ENCODE measurements around the gene XPC. TPM values are rescaled to one million over a fixed set of nuclear protein-coding genes. Genes with fewer than 3 reads are reported as not detected.
A peak's percentile ranks its signal among the peaks of the same experiment; 100 is the strongest.
"Not testable (repeated sequence)": the region's sequence is repeated elsewhere in the genome, so short reads cannot be mapped to it uniquely, and the experiment has no call there.

XPC gene
- 30.3 and 38.0 TPM in 2 replicates for total RNA-seq (2014; rRNA removed; shearing (Covaris generic); ENCODE audit: low replicate concordance)

DNA sequence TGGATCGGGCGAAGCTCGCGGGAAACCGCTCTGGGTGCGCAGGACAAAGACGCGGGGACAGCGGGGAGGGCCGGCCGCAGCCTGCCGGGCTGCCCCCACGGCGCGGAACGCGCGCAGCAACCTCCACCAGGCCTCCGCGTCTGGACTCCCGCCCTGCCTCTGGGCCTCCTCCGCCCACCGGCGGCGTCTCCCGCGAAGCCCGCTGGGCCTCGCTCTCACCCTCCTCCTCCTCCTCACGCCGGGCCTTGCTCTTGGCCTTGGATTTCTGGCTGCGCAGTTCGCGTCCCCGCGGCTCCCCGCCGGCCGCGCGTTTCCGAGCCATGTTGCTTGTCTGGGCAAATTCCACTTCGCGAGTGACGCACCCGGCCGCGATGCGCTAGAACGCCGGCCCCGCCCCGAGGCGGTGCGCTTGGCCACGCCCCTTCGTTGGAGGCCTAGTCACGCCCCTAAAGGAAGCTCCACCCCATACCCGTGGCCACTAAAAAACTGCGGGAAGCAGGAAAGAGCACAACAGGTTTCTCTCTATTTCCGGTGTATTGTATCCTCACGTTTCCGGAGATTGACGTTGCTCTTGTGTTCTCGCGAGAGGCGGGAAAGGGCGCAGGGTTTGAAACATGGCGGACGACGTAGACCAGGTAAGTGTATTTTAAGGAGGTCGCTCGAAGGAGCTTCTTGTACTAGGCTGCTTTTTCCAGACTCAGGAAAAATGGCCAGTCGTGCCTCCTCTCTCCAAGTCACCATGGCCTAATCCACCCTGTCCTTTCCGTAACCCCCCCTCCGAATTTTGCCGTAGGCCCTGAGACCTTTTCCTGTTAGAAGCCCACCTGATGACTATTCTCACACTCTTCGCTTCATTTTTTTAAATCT is at the start of gene XPC, which contains the start of gene LSM3:
XPC (minus strand) TSS at position 355 of the 867 bp plus-strand sequence; CDS start at position 322, 33 bp downstream.
LSM3 (plus strand) TSS at position 571 of the 867 bp plus-strand sequence; CDS start at position 615, 44 bp downstream.
- H3K4me2 ChIP-seq (ENCODE audit: low read depth, low read length, poor library complexity, severe bottlenecking) = peak within 1 kb of the TSS; percentile 97
- no peaks in the 10 kb centered on the region for H3K9me2 ChIP-seq (replicated peaks; ENCODE audit: insufficient read depth, low read length)
- peaks cover 72% of the 10 kb centered on the region for H3K4me1 ChIP-seq (ENCODE audit: low read length)
- peak; percentile 99 for DNase-seq
- H3K27ac ChIP-seq (ENCODE audit: low read length) = peak within 1 kb of the TSS; percentile 42
- H3K4me3 ChIP-seq (ENCODE audit: low read length) = peak within 1 kb of the TSS; percentile 96
- peaks cover 2% of the 10 kb centered on the region; the same call in 1 of the 2 replicates for H4K20me1 ChIP-seq (ENCODE audit: insufficient read depth, low read depth, low read length)
- peak within 1 kb of the TSS; percentile 80 for H2AFZ ChIP-seq (ENCODE audit: low read length)
- H3K9ac ChIP-seq (ENCODE audit: low read length) = peak within 1 kb of the TSS; percentile 95
- peaks cover 24% of the 10 kb centered on the region for H3K36me3 ChIP-seq (ENCODE audit: insufficient read depth, low read length)
- H3K27me3 ChIP-seq (ENCODE audit: low read length) = no peaks in the 10 kb centered on the region
- no peaks in the 10 kb centered on the region for H3K9me3 ChIP-seq (ENCODE audit: low read length)
- peaks cover 94% of the 10 kb centered on the region for H3K79me2 ChIP-seq (ENCODE audit: low read length)

DNA sequence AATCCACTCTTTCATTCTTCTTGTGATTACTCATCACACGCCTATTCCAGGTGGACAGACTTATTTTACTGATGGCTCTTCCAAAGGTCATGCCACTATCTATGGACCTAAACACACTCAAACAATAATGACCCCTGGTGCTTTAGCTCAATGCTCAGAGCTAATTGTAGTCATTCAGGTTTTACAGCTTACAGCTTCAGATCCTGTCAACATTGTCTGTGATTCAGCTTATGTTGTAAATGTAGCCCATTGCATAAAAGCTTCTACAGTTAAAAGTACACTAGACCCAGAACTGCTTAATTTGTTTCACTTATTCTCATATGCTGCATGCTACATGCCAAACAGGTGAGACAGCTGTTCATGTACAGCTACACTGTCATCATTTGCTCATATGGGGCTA is 49.5 kb upstream of the XPC start:
- Histone ChIP-seq H3K4me2 (ENCODE audit: low read depth, low read length, poor library complexity, severe bottlenecking) (no peak overlapping the region), H3K9ac (ENCODE audit: low read length) (no peak overlapping the region), H3K36me3 (ENCODE audit: insufficient read depth, low read length) (no peaks in the 10 kb centered on the region), H3K4me1 (ENCODE audit: low read length) (peaks cover 15% of the 10 kb centered on the region), H3K4me3 (ENCODE audit: low read length) (no peak overlapping the region), H3K9me3 (ENCODE audit: low read length) (no peaks in the 10 kb centered on the region), H3K9me2 (replicated peaks; ENCODE audit: insufficient read depth, low read length) (no peaks in the 10 kb centered on the region), H4K20me1 (ENCODE audit: insufficient read depth, low read depth, low read length) (no peaks in the 10 kb centered on the region), H2AFZ (ENCODE audit: low read length) (no peak overlapping the region), H3K79me2 (ENCODE audit: low read length) (no peaks in the 10 kb centered on the region), H3K27me3 (ENCODE audit: low read length) (no peaks in the 10 kb centered on the region), H3K27ac (ENCODE audit: low read length) (no peak overlapping the region)
- DNase-seq = no peak

DNA sequence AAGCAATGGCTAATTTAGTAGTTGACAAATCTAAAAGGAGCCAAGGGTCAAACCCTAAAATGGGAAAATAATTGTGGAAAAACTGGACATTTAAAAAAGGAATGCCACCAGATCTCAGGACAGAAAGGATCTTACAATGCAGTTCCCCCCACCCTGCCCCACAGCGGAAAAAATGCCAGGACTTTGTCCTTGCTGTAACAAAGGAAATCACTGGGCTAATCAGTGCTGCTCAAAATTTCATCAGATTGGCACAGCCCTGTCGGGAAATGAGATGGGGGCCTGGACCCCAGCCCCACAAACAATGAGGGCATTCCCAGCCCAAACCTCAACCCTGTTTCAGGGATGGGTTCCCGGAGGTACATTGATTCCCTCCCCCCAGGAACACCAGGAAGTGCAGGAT is 48.0 kb upstream of the XPC start:
- peaks cover 15% of the 10 kb centered on the region for H3K4me1 ChIP-seq (ENCODE audit: low read length)
- not testable (repeated sequence) for H3K9ac ChIP-seq (ENCODE audit: low read length); H3K4me2 ChIP-seq (ENCODE audit: low read depth, low read length, poor library complexity, severe bottlenecking); H3K27ac ChIP-seq (ENCODE audit: low read length); H3K4me3 ChIP-seq (ENCODE audit: low read length); H3K9me3 ChIP-seq (ENCODE audit: low read length); DNase-seq; H3K79me2 ChIP-seq (ENCODE audit: low read length); H4K20me1 ChIP-seq (ENCODE audit: insufficient read depth, low read depth, low read length); H3K9me2 ChIP-seq (replicated peaks; ENCODE audit: insufficient read depth, low read length); H3K36me3 ChIP-seq (ENCODE audit: insufficient read depth, low read length); H3K27me3 ChIP-seq (ENCODE audit: low read length); H2AFZ ChIP-seq (ENCODE audit: low read length)

DNA sequence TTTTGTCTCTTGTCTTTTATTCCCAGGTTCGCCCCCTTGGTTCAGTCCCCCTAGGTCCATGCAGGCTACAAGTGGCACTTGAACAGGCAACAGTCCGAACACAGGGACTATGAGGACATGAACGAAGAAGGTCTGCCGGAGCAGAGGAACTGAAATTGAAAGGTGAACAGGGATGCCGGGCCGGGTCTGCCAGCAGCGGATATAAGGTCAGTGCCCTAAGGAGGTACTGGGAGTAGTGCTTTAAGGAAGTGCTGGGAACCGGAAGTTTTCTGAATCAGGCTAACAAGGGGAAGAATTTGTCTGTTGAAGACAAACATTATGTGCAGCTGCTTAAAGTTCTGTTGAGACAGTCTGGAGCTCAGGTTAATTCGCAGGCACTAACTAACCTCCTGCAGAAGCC is 47.0 kb upstream of the XPC start:
- Histone ChIP-seq H3K4me1 (ENCODE audit: low read length) (peaks cover 15% of the 10 kb centered on the region), H4K20me1 (ENCODE audit: insufficient read depth, low read depth, low read length) (no peaks in the 10 kb centered on the region), H3K27ac (ENCODE audit: low read length) (no peak overlapping the region), H2AFZ (ENCODE audit: low read length) (no peak overlapping the region), H3K4me2 (ENCODE audit: low read depth, low read length, poor library complexity, severe bottlenecking) (no peak overlapping the region), H3K9me2 (replicated peaks; ENCODE audit: insufficient read depth, low read length) (no peaks in the 10 kb centered on the region), H3K27me3 (ENCODE audit: low read length) (0 out of 2 replicates have a peak, but pooled peaks cover 2% of the 10 kb centered on the region), H3K9me3 (ENCODE audit: low read length) (peaks cover 5% of the 10 kb centered on the region; the same call in 1 of the 2 replicates), H3K36me3 (ENCODE audit: insufficient read depth, low read length) (no peaks in the 10 kb centered on the region), H3K9ac (ENCODE audit: low read length) (no peak overlapping the region), H3K79me2 (ENCODE audit: low read length) (no peaks in the 10 kb centered on the region), H3K4me3 (ENCODE audit: low read length) (no peak overlapping the region)
- DNase-seq = no peak

DNA sequence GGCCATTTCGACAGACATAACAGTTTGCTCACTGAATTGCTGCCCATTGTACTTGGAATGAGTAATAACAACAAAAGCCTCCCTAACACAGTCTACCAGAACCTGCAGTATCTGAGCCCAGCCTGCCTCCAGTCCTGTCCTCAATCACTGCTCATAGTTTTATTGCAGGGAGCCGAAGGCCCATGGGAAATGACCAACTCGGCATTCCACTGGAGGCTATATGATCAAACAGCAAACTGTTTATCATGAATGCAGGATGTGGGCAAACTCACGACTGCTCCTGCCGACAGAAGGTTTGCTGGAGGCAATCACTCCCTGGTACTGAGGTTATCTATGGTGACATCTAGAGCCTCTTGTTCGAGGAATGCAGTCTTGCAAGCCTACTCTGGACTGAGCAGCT is 46.5 kb upstream of the XPC start:
- DNase-seq = no peak
- Histone ChIP-seq H3K4me2 (ENCODE audit: low read depth, low read length, poor library complexity, severe bottlenecking) (no peak overlapping the region), H3K36me3 (ENCODE audit: insufficient read depth, low read length) (no peaks in the 10 kb centered on the region), H3K9me2 (replicated peaks; ENCODE audit: insufficient read depth, low read length) (no peaks in the 10 kb centered on the region), H3K79me2 (ENCODE audit: low read length) (no peaks in the 10 kb centered on the region), H3K27me3 (ENCODE audit: low read length) (0 out of 2 replicates have a peak, but pooled peaks cover 2% of the 10 kb centered on the region), H3K4me1 (ENCODE audit: low read length) (peaks cover 15% of the 10 kb centered on the region), H3K27ac (ENCODE audit: low read length) (no peak overlapping the region), H3K4me3 (ENCODE audit: low read length) (no peak overlapping the region), H3K9ac (ENCODE audit: low read length) (no peak overlapping the region), H4K20me1 (ENCODE audit: insufficient read depth, low read depth, low read length) (no peaks in the 10 kb centered on the region), H3K9me3 (ENCODE audit: low read length) (peaks cover 5% of the 10 kb centered on the region; the same call in 1 of the 2 replicates), H2AFZ (ENCODE audit: low read length) (no peak overlapping the region)

DNA sequence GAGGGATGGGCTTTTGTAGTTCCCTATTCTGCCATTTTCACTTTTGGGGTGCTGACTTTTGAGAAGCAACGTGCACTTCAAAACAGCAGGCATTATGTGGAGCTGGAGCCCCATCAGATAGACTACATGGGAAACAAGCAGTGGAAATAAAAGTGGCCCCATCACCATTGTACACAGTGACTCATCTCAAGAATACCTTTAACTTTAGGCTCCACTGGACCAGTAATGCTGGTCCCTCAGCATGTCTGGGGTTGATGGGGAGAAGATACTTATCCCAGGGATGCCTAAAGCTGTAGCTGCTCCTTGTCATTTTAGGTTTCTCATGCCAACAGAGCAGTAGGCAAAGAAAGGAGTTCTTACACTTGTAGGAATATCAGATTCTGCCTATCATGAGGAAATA is 45.2 kb upstream of the XPC start:
- H3K9ac ChIP-seq (ENCODE audit: low read length) = no peak overlapping the region
- H4K20me1 ChIP-seq (ENCODE audit: insufficient read depth, low read depth, low read length) = no peaks in the 10 kb centered on the region
- no peaks in the 10 kb centered on the region for H3K9me2 ChIP-seq (replicated peaks; ENCODE audit: insufficient read depth, low read length)
- H3K36me3 ChIP-seq (ENCODE audit: insufficient read depth, low read length) = no peaks in the 10 kb centered on the region
- no peak overlapping the region for H3K4me3 ChIP-seq (ENCODE audit: low read length)
- H3K4me1 ChIP-seq (ENCODE audit: low read length) = peaks cover 6% of the 10 kb centered on the region; the same call in 1 of the 2 replicates
- H3K9me3 ChIP-seq (ENCODE audit: low read length) = peaks cover 5% of the 10 kb centered on the region; the same call in 1 of the 2 replicates
- no peak overlapping the region for H3K27ac ChIP-seq (ENCODE audit: low read length)
- no peak for DNase-seq
- no peak overlapping the region for H3K4me2 ChIP-seq (ENCODE audit: low read depth, low read length, poor library complexity, severe bottlenecking)
- H3K27me3 ChIP-seq (ENCODE audit: low read length) = 0 out of 2 replicates have a peak, but pooled peaks cover 2% of the 10 kb centered on the region
- no peak overlapping the region for H2AFZ ChIP-seq (ENCODE audit: low read length)
- H3K79me2 ChIP-seq (ENCODE audit: low read length) = no peaks in the 10 kb centered on the region

DNA sequence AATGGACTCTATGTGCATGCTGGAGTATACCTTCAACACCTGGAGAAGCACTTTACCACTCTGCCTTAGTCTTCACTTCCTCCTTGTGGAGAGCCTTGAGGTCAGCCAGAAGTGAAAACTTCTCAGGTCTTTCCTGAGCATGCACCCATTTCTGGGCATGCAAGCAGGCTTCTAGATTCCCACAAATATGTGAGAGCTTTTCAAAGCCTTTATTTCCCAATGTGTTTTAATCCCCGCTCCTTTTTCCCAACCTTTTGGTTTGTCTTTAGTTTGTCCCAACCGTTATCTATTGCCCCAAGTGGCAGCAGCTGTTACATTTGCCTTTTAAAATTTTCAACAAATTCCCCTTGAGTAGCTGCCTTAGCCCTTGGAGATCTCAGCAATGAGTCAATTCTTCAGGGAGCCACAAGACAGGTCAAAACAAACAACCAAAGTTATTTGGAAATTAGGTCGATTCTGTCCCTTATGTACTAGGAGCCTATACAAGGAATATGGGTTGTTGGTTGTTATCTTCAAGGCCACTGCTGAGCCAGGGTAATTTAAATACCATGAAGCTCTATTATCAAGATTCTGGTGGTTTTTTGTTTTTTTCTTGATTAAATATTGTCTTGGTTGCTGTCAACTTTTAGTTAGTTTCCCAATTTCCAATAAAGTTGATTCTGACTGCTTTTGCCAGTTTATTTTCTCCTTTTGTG is 44.6 kb upstream of the XPC start:
- no peaks in the 10 kb centered on the region for H3K79me2 ChIP-seq (ENCODE audit: low read length)
- DNase-seq = no peak
- H3K4me3 ChIP-seq (ENCODE audit: low read length) = no peak overlapping the region
- no peak overlapping the region for H2AFZ ChIP-seq (ENCODE audit: low read length)
- peaks cover 5% of the 10 kb centered on the region; the same call in 1 of the 2 replicates for H3K9me3 ChIP-seq (ENCODE audit: low read length)
- H3K27ac ChIP-seq (ENCODE audit: low read length) = no peak overlapping the region
- no peaks in the 10 kb centered on the region for H4K20me1 ChIP-seq (ENCODE audit: insufficient read depth, low read depth, low read length)
- no peak overlapping the region for H3K9ac ChIP-seq (ENCODE audit: low read length)
- H3K9me2 ChIP-seq (replicated peaks; ENCODE audit: insufficient read depth, low read length) = no peaks in the 10 kb centered on the region
- H3K27me3 ChIP-seq (ENCODE audit: low read length) = 0 out of 2 replicates have a peak, but pooled peaks cover 2% of the 10 kb centered on the region
- no peaks in the 10 kb centered on the region for H3K36me3 ChIP-seq (ENCODE audit: insufficient read depth, low read length)
- no peak overlapping the region for H3K4me2 ChIP-seq (ENCODE audit: low read depth, low read length, poor library complexity, severe bottlenecking)
- H3K4me1 ChIP-seq (ENCODE audit: low read length) = peaks cover 6% of the 10 kb centered on the region; the same call in 1 of the 2 replicates

DNA sequence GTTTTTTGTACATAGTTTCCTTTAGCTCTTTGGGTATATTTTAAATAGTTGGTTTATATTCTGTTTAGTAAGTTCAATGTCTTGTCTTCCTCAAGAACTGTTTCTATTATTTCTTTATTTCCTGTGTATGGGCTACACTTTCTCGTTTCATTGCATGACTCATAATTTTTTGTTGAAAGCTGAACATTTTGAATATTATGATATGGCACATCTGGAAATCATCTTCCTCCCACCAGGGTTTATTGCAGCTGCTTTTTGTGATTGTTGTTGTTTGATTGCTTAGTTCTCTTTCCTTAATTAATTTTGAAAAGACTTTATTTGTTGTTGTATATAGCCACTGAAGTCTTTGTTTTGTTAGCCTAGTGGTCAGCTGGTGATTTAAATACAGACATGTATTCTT is 44.1 kb upstream of the XPC start:
- no peaks in the 10 kb centered on the region for H3K79me2 ChIP-seq (ENCODE audit: low read length)
- peaks cover 5% of the 10 kb centered on the region; the same call in 1 of the 2 replicates for H3K9me3 ChIP-seq (ENCODE audit: low read length)
- H3K9me2 ChIP-seq (replicated peaks; ENCODE audit: insufficient read depth, low read length) = no peaks in the 10 kb centered on the region
- no peaks in the 10 kb centered on the region for H4K20me1 ChIP-seq (ENCODE audit: insufficient read depth, low read depth, low read length)
- H2AFZ ChIP-seq (ENCODE audit: low read length) = no peak overlapping the region
- no peak for DNase-seq
- no peak overlapping the region for H3K4me3 ChIP-seq (ENCODE audit: low read length)
- peaks cover 6% of the 10 kb centered on the region; the same call in 1 of the 2 replicates for H3K4me1 ChIP-seq (ENCODE audit: low read length)
- H3K27ac ChIP-seq (ENCODE audit: low read length) = no peak overlapping the region
- H3K9ac ChIP-seq (ENCODE audit: low read length) = no peak overlapping the region
- H3K4me2 ChIP-seq (ENCODE audit: low read depth, low read length, poor library complexity, severe bottlenecking) = no peak overlapping the region
- no peaks in the 10 kb centered on the region for H3K36me3 ChIP-seq (ENCODE audit: insufficient read depth, low read length)
- 0 out of 2 replicates have a peak, but pooled peaks cover 2% of the 10 kb centered on the region for H3K27me3 ChIP-seq (ENCODE audit: low read length)
